ENCODE results near the gene DDX54. TPM values are rescaled to one million over a fixed set of nuclear protein-coding genes. Genes with fewer than 3 reads are reported as not detected.
A peak's percentile ranks its signal among the peaks of the same experiment; 100 is the strongest.

DDX54 gene
- total RNA-seq, 1 donor from 2014 or later = 52.8 TPM

- no peak for TF ChIP-seq CTCF (IDR thresholded peaks at IDR 0.05)
- peak overlapping the region; percentile 49 for H3K4me3 Mint-ChIP-seq (ENCODE audit: unreplicated experiment)
- H3K27me3 Mint-ChIP-seq (ENCODE audit: unreplicated experiment) = no peaks in the 10 kb centered on the region
- H3K36me3 Mint-ChIP-seq (ENCODE audit: unreplicated experiment) = peaks cover 36% of the 10 kb centered on the region
- no peaks in the 10 kb centered on the region for H3K9me3 Mint-ChIP-seq (ENCODE audit: unreplicated experiment)
- no peak for DNase-seq (ENCODE audit: extremely low spot score, unreplicated experiment)
- H3K4me1 Mint-ChIP-seq (ENCODE audit: unreplicated experiment) = peaks cover 50% of the 10 kb centered on the region
- peak overlapping the region; percentile 91 for H3K27ac Mint-ChIP-seq (ENCODE audit: unreplicated experiment)
Measured at GRCh38 chr12:113232089-113232839, 47.0 kb upstream of the DDX54 start.

GRCh38 chr12:113231235-113232088, 46.2 kb upstream of the DDX54 start:
- H3K27me3 Mint-ChIP-seq (ENCODE audit: unreplicated experiment) = no peaks in the 10 kb centered on the region

DNA sequence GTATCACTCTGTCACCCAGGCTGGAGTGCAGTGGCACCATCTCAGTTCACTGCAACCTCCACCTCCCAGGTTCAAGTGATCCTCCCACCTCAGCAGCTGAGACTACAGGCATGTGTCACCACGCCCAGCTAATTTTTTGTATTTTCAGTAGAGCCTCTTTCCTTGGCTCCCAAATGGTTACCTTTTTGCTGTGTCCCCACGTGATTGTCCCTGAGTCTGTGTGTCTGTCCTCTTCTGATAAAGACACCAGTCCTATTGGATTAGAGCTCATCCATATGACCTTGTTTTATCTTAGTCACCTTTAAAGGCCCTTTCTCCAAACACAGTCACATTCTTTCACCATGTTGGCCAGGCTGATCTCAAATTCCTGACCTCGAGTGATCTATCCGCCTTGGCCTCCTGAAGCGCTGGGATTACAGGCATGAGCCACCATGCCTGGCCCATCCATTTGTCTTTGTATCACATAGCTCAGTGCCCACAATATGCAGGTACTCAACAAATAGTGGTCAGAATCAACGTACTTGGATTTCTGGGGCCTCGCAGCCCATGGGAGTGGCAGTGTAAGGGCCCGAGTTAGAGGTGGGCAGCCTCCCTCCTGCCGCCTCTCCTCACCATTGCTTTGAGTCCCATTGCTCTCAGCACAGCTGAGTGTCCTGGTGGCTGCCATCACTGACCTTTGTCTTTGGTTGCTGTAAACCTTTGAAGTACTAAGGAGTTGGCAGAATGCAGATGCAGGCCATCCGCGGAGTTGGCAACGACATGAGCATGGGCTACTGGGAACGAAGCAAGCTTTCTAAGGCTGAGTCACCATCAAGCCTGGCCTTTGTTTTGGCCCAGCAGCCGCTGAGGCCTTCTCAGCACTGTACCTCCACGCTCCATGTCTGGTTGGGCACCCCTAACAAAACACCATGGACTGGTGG, 45.3 kb upstream of the DDX54 start:
- Mint-ChIP-seq H3K4me3 (ENCODE audit: unreplicated experiment) (no peak overlapping the region), H3K27ac (ENCODE audit: unreplicated experiment) (peak overlapping the region; percentile 91), H3K27me3 (ENCODE audit: unreplicated experiment) (no peaks in the 10 kb centered on the region), H3K4me1 (ENCODE audit: unreplicated experiment) (peaks cover 37% of the 10 kb centered on the region), H3K36me3 (ENCODE audit: unreplicated experiment) (peaks cover 38% of the 10 kb centered on the region), H3K9me3 (ENCODE audit: unreplicated experiment) (no peaks in the 10 kb centered on the region)
- no peak for DNase-seq (ENCODE audit: extremely low spot score, unreplicated experiment)
- TF ChIP-seq CTCF (IDR thresholded peaks at IDR 0.05) = no peak

More at GRCh38 chr12:113231235-113232088, 46.2 kb upstream of the DDX54 start:
- Mint-ChIP-seq H3K9me3 (ENCODE audit: unreplicated experiment) (no peaks in the 10 kb centered on the region), H3K4me1 (ENCODE audit: unreplicated experiment) (peaks cover 46% of the 10 kb centered on the region), H3K27ac (ENCODE audit: unreplicated experiment) (peak overlapping the region; percentile 91), H3K36me3 (ENCODE audit: unreplicated experiment) (peaks cover 39% of the 10 kb centered on the region), H3K4me3 (ENCODE audit: unreplicated experiment) (no peak overlapping the region)
- no peak for DNase-seq (ENCODE audit: extremely low spot score, unreplicated experiment)
- no peak for TF ChIP-seq CTCF (IDR thresholded peaks at IDR 0.05)

DNA sequence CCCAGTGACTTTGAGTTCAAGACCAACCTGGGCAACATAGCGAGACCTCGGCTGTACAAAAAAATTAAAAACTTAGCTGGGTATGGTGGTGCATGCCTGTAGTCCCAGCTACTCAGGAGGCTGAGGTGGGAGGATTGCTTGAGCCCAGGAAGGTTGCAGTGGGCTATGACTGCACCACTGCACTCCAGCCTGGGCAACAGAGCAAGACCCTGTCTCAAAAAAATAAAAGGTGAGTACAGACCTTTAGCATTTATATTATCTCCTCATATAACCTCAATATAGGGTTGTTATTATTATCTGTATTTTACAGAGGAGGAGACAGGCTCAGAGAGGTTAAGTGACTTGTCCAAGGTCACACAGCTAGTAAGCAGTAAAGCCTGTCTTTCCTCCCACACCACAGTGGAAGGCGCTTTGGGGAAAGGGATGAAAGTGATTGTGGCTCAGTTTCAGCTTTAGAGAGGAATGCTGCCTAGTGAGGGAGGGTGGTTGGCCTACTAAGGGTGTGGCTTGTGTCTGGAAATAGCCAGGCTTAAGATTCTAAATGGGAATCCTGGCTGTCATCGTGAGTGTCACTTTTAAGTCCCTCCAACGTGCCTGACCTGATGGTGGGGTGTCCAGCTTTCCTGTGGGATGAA, 43.2 kb upstream of the DDX54 start:
- Mint-ChIP-seq H3K36me3 (ENCODE audit: unreplicated experiment) (peaks cover 24% of the 10 kb centered on the region), H3K27me3 (ENCODE audit: unreplicated experiment) (no peaks in the 10 kb centered on the region), H3K4me1 (ENCODE audit: unreplicated experiment) (peaks cover 35% of the 10 kb centered on the region), H3K9me3 (ENCODE audit: unreplicated experiment) (no peaks in the 10 kb centered on the region), H3K27ac (ENCODE audit: unreplicated experiment) (peak overlapping the region; percentile 31), H3K4me3 (ENCODE audit: unreplicated experiment) (no peak overlapping the region)
- TF ChIP-seq CTCF (IDR thresholded peaks at IDR 0.05) = no peak
- DNase-seq (ENCODE audit: extremely low spot score, unreplicated experiment) = no peak
